SKM-1 treated with dmso at 0.1 percent for 144 hours (cell line): ENCODE data around the gene MFSD1.

Source experiments
- DNase-seq: peaks from one replicate; lab custom pipeline; 2025; ENCODE audit not compliant: unreplicated experiment; lab: John Stamatoyannopoulos, UW

The MFSD1 gene

DNA sequence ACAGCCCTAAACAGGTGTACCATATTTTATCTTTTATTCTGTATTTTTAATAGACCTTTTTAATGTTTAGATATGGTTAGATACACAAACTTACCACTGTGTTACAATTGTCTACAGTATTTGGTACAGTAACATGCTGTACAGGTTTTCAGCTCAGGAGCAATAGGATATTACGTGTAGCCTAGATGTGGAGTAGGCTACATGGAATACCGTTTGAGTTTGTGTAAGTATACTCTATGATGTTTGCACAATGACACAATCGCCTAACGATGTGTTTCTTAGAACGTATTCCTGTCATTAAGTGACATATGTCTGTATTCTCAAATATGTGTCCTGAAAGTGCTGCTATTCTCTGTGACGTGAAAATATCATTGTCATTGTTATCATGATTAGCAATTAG is 62.6 kb downstream of the MFSD1 start:
- DNase-seq, result no peak

- DNase-seq, result no peak
Measured at GRCh38 chr3:158875700-158876099, 73.8 kb downstream of the MFSD1 start.
